IMR-90 (cell line): ENCODE measurements around the gene ZBTB48. TPM values are rescaled to one million over a fixed set of nuclear protein-coding genes. Genes with fewer than 3 reads are reported as not detected.

ENCODE experiments used
- ATAC-seq: fragments of 200-7000 bp; cut with Tn5 transposase; 2 replicates; pipeline ENCODE4 v1.9.1; 2020; ENCODE audit warnings: low read depth, mild to moderate bottlenecking, moderate library complexity
- BruUV-seq: library from RNA; stranded (reverse); fragments of 400-500 nt; replicated peaks from 2 replicates; lab custom pipeline; 2021; lab: Mats Ljungman, UMichigan
- CTCF ChIA-PET: fragments of 300-600 bp; formaldehyde crosslinking; extraction: SDS; loops from one replicate; lab custom pipeline; 2021; ENCODE audit warnings: antibody characterized with exemption; lab: Yijun Ruan, JAX
- POLR2A ChIA-PET: fragments of 300-600 bp; sonication (Branson Sonifier 250); formaldehyde crosslinking; loops from one replicate; lab custom pipeline; 2022; ENCODE audit warnings: antibody characterized with exemption; ENCODE audit not compliant: unreplicated experiment; lab: Charles Lee
- DNase-seq: peaks from one replicate; pipeline ENCODE4 v3.0.0; 2013
- H2AFZ ChIP-seq: replicated peaks from 2 replicates; pipeline ENCODE3; 2013; ENCODE audit warnings: low read length, mild to moderate bottlenecking; ENCODE audit not compliant: poor library complexity
- H2AK5ac ChIP-seq: 2 replicates; pipeline ENCODE4 v1.6.1; 2013; ENCODE audit warnings: low read depth, low read length, inconsistent platforms
- H2AK9ac ChIP-seq: replicated peaks from 2 replicates; pipeline ENCODE3; 2013; ENCODE audit warnings: mild to moderate bottlenecking, low read depth, low read length, moderate library complexity; ENCODE audit not compliant: poor library complexity
- H2BK120ac ChIP-seq: 2 replicates; pipeline ENCODE4 v1.6.1; 2013; ENCODE audit warnings: low read depth, low read length, inconsistent platforms
- H2BK15ac ChIP-seq: 3 replicates; pipeline ENCODE4 v1.6.1; 2013; ENCODE audit warnings: low read depth, low read length, inconsistent platforms
- H2BK20ac ChIP-seq: 2 replicates; pipeline ENCODE4 v1.6.1; 2013; ENCODE audit warnings: low read depth, mild to moderate bottlenecking, inconsistent platforms, low read length, moderate library complexity
- H2BK5ac ChIP-seq: 2 replicates; pipeline ENCODE4 v1.6.1; 2013; ENCODE audit warnings: mild to moderate bottlenecking, low read depth, low read length, inconsistent platforms; ENCODE audit not compliant: poor library complexity, severe bottlenecking
- H3K14ac ChIP-seq: replicated peaks from 2 replicates; pipeline ENCODE4 v1.6.1; 2013; ENCODE audit warnings: low read depth, low read length, inconsistent platforms
- H3K18ac ChIP-seq: 2 replicates; pipeline ENCODE4 v1.6.1; 2013; ENCODE audit warnings: low read depth, low read length, control low read depth
- H3K23ac ChIP-seq: 2 replicates; pipeline ENCODE4 v1.6.1; 2013; ENCODE audit warnings: low read depth, low read length, inconsistent platforms
- H3K27ac ChIP-seq: 2 replicates; pipeline ENCODE4 v1.5.1; 2013; ENCODE audit warnings: mild to moderate bottlenecking, control low read depth, low read length; ENCODE audit not compliant: insufficient read depth
- H3K27me3 ChIP-seq: 2 replicates; pipeline ENCODE4 v1.6.1; 2013; ENCODE audit warnings: low read length; ENCODE audit not compliant: control insufficient read depth, insufficient read depth
- H3K36me3 ChIP-seq: 2 replicates; pipeline ENCODE4 v1.6.1; 2013; ENCODE audit warnings: low read length, mixed read lengths; ENCODE audit not compliant: control insufficient read depth, insufficient read depth
- H3K4ac ChIP-seq: 2 replicates; pipeline ENCODE4 v1.6.1; 2013; ENCODE audit warnings: low read depth, low read length, inconsistent platforms
- H3K4me1 ChIP-seq: 2 replicates; pipeline ENCODE4 v1.6.1; 2013; ENCODE audit warnings: low read length, mixed read lengths; ENCODE audit not compliant: control insufficient read depth, insufficient read depth
- H3K4me2 ChIP-seq: 2 replicates; pipeline ENCODE4 v1.6.1; 2013; ENCODE audit warnings: low read depth, mild to moderate bottlenecking, control low read depth, low read length, moderate library complexity
- H3K4me3 ChIP-seq: 2 replicates; pipeline ENCODE4 v1.5.1; 2013; ENCODE audit warnings: low read depth, mild to moderate bottlenecking, control low read depth, low read length, moderate library complexity; ENCODE audit not compliant: insufficient read depth
- H3K56ac ChIP-seq: 2 replicates; pipeline ENCODE4 v1.6.1; 2013; ENCODE audit warnings: low read length, inconsistent platforms; ENCODE audit not compliant: insufficient read depth; ENCODE audit errors: extremely low read depth
- H3K79me1 ChIP-seq, 2 experiments: 2 replicates each; pipeline ENCODE4 v1.6.1; 2013; ENCODE audit warnings: low read length in 2 of 2, inconsistent platforms in 1 of 2, low read depth in 1 of 2
- H3K9ac ChIP-seq: 2 replicates; pipeline ENCODE4 v1.6.1; 2013; ENCODE audit warnings: low read depth, low read length, control low read depth
- H3K9me1 ChIP-seq: 2 replicates; pipeline ENCODE4 v1.6.1; 2013; ENCODE audit warnings: low read length, inconsistent platforms; ENCODE audit not compliant: insufficient read depth
- H3K9me3 ChIP-seq: 2 replicates; pipeline ENCODE4 v1.6.1; 2013; ENCODE audit warnings: low read length; ENCODE audit not compliant: control insufficient read depth, insufficient read depth
- H4K20me1 ChIP-seq: 2 replicates; pipeline ENCODE4 v1.6.1; 2013; ENCODE audit warnings: low read length, inconsistent platforms; ENCODE audit not compliant: insufficient read depth
- H4K5ac ChIP-seq: 2 replicates; pipeline ENCODE4 v1.6.1; 2013; ENCODE audit warnings: mild to moderate bottlenecking, low read depth, low read length, control low read depth
- H4K8ac ChIP-seq, 2 experiments: 2 replicates each; pipeline ENCODE4 v1.6.1; 2013; ENCODE audit warnings: low read depth in 2 of 2, low read length in 2 of 2, control low read depth in 1 of 2, inconsistent platforms in 1 of 2
- H4K91ac ChIP-seq: 2 replicates; pipeline ENCODE4 v1.6.1; 2013; ENCODE audit warnings: low read depth, low read length, inconsistent platforms; ENCODE audit not compliant: insufficient read depth
- CHD1 ChIP-seq: IDR thresholded peaks from 2 replicates; pipeline ENCODE4 v1.6.1; 2012; ENCODE audit warnings: low read depth, low read length, improper control_type of control experiment
- WGBS, 2 experiments: methylation state at CpG; one replicate each; pipeline versions ENCODE4 v1.1.5 to v1.1.7; 2013; ENCODE audit warnings: missing lambda C conversion rate in 2 of 2; ENCODE audit not compliant: insufficient read length in 1 of 2; ENCODE audit errors: extremely low coverage in 2 of 2; 5-methylcytosine and 5-hydroxymethylcytosine counted together
- dilution Hi-C: fragments of 300-500 bp; cut with HindIII; formaldehyde crosslinking; loops from one replicate; pipeline ENCODE4 v1.14.3; 2018; ENCODE audit warnings: low sequenced_read_pairs; ENCODE audit not compliant: unreplicated experiment
- in situ Hi-C: fragments of 300-500 bp; cut with MboI; formaldehyde crosslinking; loops from 3 replicates; pipeline ENCODE4 v1.14.3; 2019; ENCODE audit warnings: low sequenced_read_pairs, inconsistent platforms, mixed read lengths
- intact Hi-C: fragments of 100-400 bp; cut with micrococcal nuclease; formaldehyde crosslinking; loops from 2 replicates; pipeline ENCODE4 v1.10.0; 2022
- polyA plus RNA-seq, 3 experiments: library from polyadenylated mRNA; depleted of rRNA; stranded (reverse); fragments of >200 nt; gene quantifications; 2 replicates each; pipeline ENCODE4 v1.2.3, GENCODE V29; 2012; ENCODE audit warnings: low replicate concordance in 1 of 3
- total RNA-seq: library from RNA; depleted of rRNA; stranded (reverse); fragments of >200 nt; gene quantifications from 2 replicates; pipeline ENCODE4 v1.2.3, GENCODE V29; 2012

The ZBTB48 gene
- total and polyA plus RNA-seq, 2 of the 4 experiments (the other 2 are of a cell fraction): 9.3 to 17.5 TPM

DNA sequence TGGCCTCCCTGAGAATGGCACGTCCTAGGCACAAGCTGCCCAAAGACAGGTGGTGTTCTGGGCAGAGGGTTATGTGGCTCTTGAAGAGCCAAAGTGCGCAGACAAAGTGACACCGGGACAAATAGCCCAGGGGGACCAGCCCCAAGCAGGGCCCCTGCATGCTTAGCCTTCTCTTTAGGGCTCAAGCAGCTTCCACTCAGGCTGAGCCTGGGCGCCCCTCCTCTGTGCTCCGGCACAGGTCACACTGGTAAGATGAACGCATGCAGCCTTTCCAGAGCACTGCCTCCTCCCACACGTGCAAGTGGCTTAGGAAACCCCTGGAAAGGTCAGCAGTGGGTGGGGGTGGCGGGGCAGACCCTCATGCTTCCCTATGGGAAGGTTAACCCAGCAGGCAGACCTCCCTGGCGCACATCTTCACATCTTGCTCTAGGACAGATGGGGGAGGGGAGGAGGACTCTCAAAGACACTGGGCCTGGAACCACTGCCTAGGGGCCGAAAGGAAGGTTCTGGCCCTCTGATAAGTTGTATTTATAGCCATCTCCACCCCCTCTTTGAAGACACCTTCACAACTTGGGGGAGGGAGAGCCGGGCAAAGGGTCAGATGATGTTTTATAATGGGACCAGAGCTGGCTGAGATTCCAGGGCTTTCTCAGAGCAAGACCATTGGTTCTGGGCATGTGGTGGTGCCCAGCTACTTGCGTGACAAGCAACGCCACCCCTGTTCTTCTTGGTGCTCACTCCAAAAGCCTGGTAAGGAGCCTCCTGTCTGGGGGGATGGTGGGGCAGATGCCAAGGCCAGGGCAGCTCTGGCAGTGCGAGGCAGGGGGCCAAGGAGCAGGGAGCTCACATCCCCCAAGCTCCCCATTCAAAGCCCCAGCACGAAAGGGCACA is 17.3 kb downstream of the ZBTB48 start:
- in situ Hi-C loops: no loop called here
- Histone ChIP-seq H2BK15ac (no peak overlapping the region), H2AK5ac (no peak overlapping the region), H3K9ac (no peak overlapping the region), H2BK20ac (no peak overlapping the region), H2AK9ac (peak overlapping the region; percentile 30), H3K23ac (no peak overlapping the region), H3K4me1 (peaks cover 4% of the 10 kb centered on the region), H3K9me1 (peaks cover 10% of the 10 kb centered on the region), H4K8ac (no peak overlapping the region), H3K4ac (no peak overlapping the region), H3K56ac (no peak overlapping the region), H3K14ac (no peak overlapping the region), H3K27me3 (no peaks in the 10 kb centered on the region), H3K4me2 (no peak overlapping the region), H3K9me3 (no peaks in the 10 kb centered on the region), H3K18ac (no peak overlapping the region), H3K4me3 (no peak overlapping the region), H3K27ac (no peak overlapping the region), H2BK120ac (no peak overlapping the region), H4K91ac (no peak overlapping the region), H3K79me1 (peaks cover 13 to 83% of the 10 kb centered on the region in 2 experiments), H2BK5ac (no peak overlapping the region), H4K20me1 (peaks cover 90% of the 10 kb centered on the region), H2AFZ (peak overlapping the region; percentile 43), H3K36me3 (peaks cover 63% of the 10 kb centered on the region), H4K5ac (no peak overlapping the region)
- ChIA-PET CTCF (no interaction called here), POLR2A (no interaction called here)
- ATAC-seq (no peak), DNase-seq (no peak)
- intact Hi-C loops: no loop called here
- whole genome bisulfite sequencing, 2 experiments: 60% methylated on average over 2 of the region's 15 CpGs; no CpG with 5 or more reads in 1 of the 2 experiments
- TF ChIP-seq CHD1: no peak
- dilution Hi-C loops: no loop called here
- no TSS peak for BruUV-seq
